GM12891 (cell line): ENCODE measurements around the gene FTO.

Experiments used
- POLR2A ChIP-seq: IDR thresholded peaks from 2 replicates; pipeline ENCODE4 v1.6.1; 2011; ENCODE audit warnings: low read depth, low read length, control low read depth
- POLR2AphosphoS5 ChIP-seq: IDR thresholded peaks from 2 replicates; pipeline ENCODE4 v1.6.1; 2011; ENCODE audit warnings: low read depth, low read length, control low read depth
- POU2F2 ChIP-seq: IDR thresholded peaks from 2 replicates; pipeline ENCODE4 v1.6.1; 2011; ENCODE audit warnings: low read depth, mild to moderate bottlenecking, control low read depth, low read length, moderate library complexity
- SPI1 ChIP-seq: IDR thresholded peaks from 2 replicates; pipeline ENCODE4 v1.6.1; 2011; ENCODE audit warnings: low read depth, low read length, control low read depth
- TAF1 ChIP-seq: IDR thresholded peaks from 2 replicates; pipeline ENCODE4 v1.6.1; 2011; ENCODE audit warnings: low read depth, low read length, control low read depth

DNA sequence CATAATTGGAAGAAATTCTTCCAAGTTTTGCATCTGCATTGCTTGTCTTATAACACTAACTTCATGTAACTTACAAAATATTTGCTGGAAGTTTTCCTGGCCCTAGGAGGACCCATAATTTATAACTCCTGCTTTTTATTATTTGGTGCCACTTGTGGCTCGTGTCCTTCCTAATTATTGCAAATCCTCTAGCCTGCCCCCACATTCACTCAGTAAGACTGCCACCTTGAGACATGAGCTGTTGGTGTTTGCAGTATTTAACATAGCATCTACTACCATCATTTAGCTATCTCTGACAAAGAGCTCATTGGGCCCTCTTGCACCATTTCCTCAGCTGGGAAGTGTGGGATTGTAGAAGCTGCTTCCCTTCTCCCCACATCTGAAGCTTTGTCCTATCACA is 49.5 kb downstream of the FTO start:
- TF ChIP-seq POLR2A, result no peak
- no peak for TF ChIP-seq TAF1
- TF ChIP-seq POU2F2, result no peak
- TF ChIP-seq POLR2AphosphoS5, result no peak
- no peak for TF ChIP-seq SPI1
